ENCODE data around the gene BEND7. TPM values are rescaled to one million over a fixed set of nuclear protein-coding genes. Genes with fewer than 3 reads are reported as not detected.

Gene BEND7
- total and polyA plus RNA-seq, 2 of the 4 experiments (the other 2 are of a cell fraction): 2.3 to 3.5 TPM

- Histone ChIP-seq H2AK9ac (replicated peaks; ENCODE audit: low read depth, low read length, poor library complexity) (no peak overlapping the region), H4K8ac (ENCODE audit: low read depth in 2 of 2, low read length in 2 of 2) (no peak overlapping the region), H3K4me2 (ENCODE audit: low read depth, low read length) (no peak overlapping the region), H3K14ac (replicated peaks; ENCODE audit: low read depth, low read length) (no peak overlapping the region), H3K79me1 (ENCODE audit: low read depth in 1 of 2, low read length in 2 of 2) (no peaks in the 10 kb centered on the region), H2BK15ac (ENCODE audit: low read depth, low read length) (no peak overlapping the region), H3K27ac (ENCODE audit: insufficient read depth, low read length) (no peak overlapping the region), H4K20me1 (ENCODE audit: insufficient read depth, low read length) (no peaks in the 10 kb centered on the region), H2BK120ac (ENCODE audit: low read depth, low read length) (no peak overlapping the region), H3K56ac (ENCODE audit: extremely low read depth, insufficient read depth, low read length) (no peak overlapping the region), H4K5ac (ENCODE audit: low read depth, low read length) (no peak overlapping the region), H3K36me3 (ENCODE audit: control insufficient read depth, insufficient read depth, low read length) (no peaks in the 10 kb centered on the region), H3K4me3 (ENCODE audit: insufficient read depth, low read depth, low read length) (no peak overlapping the region), H4K91ac (ENCODE audit: insufficient read depth, low read depth, low read length) (no peak overlapping the region), H3K9me3 (ENCODE audit: control insufficient read depth, insufficient read depth, low read length) (no peaks in the 10 kb centered on the region; the same call in 1 of the 2 replicates), H3K4me1 (ENCODE audit: control insufficient read depth, insufficient read depth, low read length) (no peaks in the 10 kb centered on the region), H3K18ac (ENCODE audit: low read depth, low read length) (no peak overlapping the region), H3K9me1 (ENCODE audit: insufficient read depth, low read length) (no peaks in the 10 kb centered on the region), H2AFZ (replicated peaks; ENCODE audit: low read length, poor library complexity) (no peak overlapping the region), H2AK5ac (ENCODE audit: low read depth, low read length) (no peak overlapping the region), H3K23ac (ENCODE audit: low read depth, low read length) (no peak overlapping the region), H2BK5ac (ENCODE audit: low read depth, low read length, poor library complexity, severe bottlenecking) (no peak overlapping the region), H2BK20ac (ENCODE audit: low read depth, low read length) (no peak overlapping the region), H3K27me3 (ENCODE audit: control insufficient read depth, insufficient read depth, low read length) (peaks cover 22% of the 10 kb centered on the region), H3K4ac (ENCODE audit: low read depth, low read length) (no peak overlapping the region), H3K9ac (ENCODE audit: low read depth, low read length) (no peak overlapping the region)
- ATAC-seq (ENCODE audit: low read depth) (no peak), DNase-seq (no peak)
- WGBS, 2 experiments (ENCODE audit: extremely low coverage in 2 of 2, insufficient read length in 1 of 2): 88% methylated on average over 1 of the region's 2 CpGs; no CpG with 5 or more reads in 1 of the 2 experiments
- intact Hi-C loops (cut with micrococcal nuclease) (no loop called here), in situ Hi-C loops (cut with MboI; ENCODE audit: low sequenced_read_pairs) (no loop called here), dilution Hi-C loops (cut with HindIII; ENCODE audit: low sequenced_read_pairs, unreplicated experiment) (no loop called here)
- CTCF ChIA-PET: no interaction called here
- TF ChIP-seq MAFK (IDR thresholded peaks at IDR 0.05; ENCODE audit: low read depth, low read length) (no peak), MXI1 (IDR thresholded peaks at IDR 0.05; ENCODE audit: borderline replicate concordance, low read depth, low read length) (no peak), BHLHE40 (IDR thresholded peaks at IDR 0.05; ENCODE audit: low read depth, low read length) (no peak), RCOR1 (IDR thresholded peaks at IDR 0.05; ENCODE audit: insufficient replicate concordance, low read length) (no peak), NFE2L2 (IDR thresholded peaks at IDR 0.05; ENCODE audit: low read depth, low read length) (no peak), RAD21 (IDR thresholded peaks at IDR 0.05; ENCODE audit: low read length) (no peak), FOS (IDR thresholded peaks at IDR 0.05; ENCODE audit: low read depth, low read length) (no peak), USF2 (IDR thresholded peaks at IDR 0.05; ENCODE audit: low read depth, low read length) (no peak), ELK1 (IDR thresholded peaks at IDR 0.05; ENCODE audit: borderline replicate concordance, low read depth, low read length) (no peak), CTCF (conservative IDR thresholded peaks at IDR 0.05; ENCODE audit: low read depth, low read length) (no peak), RFX5 (IDR thresholded peaks at IDR 0.05; ENCODE audit: low read depth, low read length) (no peak), CEBPB (IDR thresholded peaks at IDR 0.05; ENCODE audit: low read depth, low read length) (no peak)
- no TSS peak for BruUV-seq (replicated peaks)
- POLR2A ChIA-PET (ENCODE audit: unreplicated experiment): no interaction called here
Measured at GRCh38 chr10:13421382-13421917, 107.4 kb downstream of the BEND7 start.

Data from IMR-90 (cell line).